Uterus (tissue), 4 donors: ENCODE results near the gene JHY. TPM values are rescaled to one million over a fixed set of nuclear protein-coding genes. Genes with fewer than 3 reads are reported as not detected.

Experiments used
- DNase-seq, 2 donors: peaks; one replicate each; pipeline ENCODE4 v3.0.0-alpha.2; 2019 to 2020
- H3K27ac ChIP-seq, 2 donors: fragments of 200-600 bp; sonication (generic); 1 replicate in 1 of 2; 2 replicates in 1 of 2; pipeline ENCODE4 v1.5.1; 2016 to 2018
- H3K27me3 ChIP-seq, 2 donors: fragments of 200-600 bp; sonication (generic); one replicate each; pipeline ENCODE4 v1.5.1; 2018 to 2019; ENCODE audit warnings: control low read depth in 1 of 2
- H3K36me3 ChIP-seq, 2 donors: fragments of 200-600 bp; sonication (generic); one replicate each; pipeline ENCODE4 v1.5.1; 2019; ENCODE audit warnings: control low read depth in 1 of 2
- H3K4me1 ChIP-seq, 2 donors: fragments of 200-600 bp; sonication (generic); one replicate each; pipeline ENCODE4 v1.5.1; 2018 to 2019; ENCODE audit warnings: control low read depth in 1 of 2
- H3K4me3 ChIP-seq, 2 donors: fragments of 200-600 bp; sonication (generic); 1 replicate in 1 of 2; 2 replicates in 1 of 2; pipeline ENCODE4 v1.5.1; 2018 to 2019; ENCODE audit warnings: mild to moderate bottlenecking in 1 of 2
- H3K9me3 ChIP-seq, 2 donors: fragments of 200-600 bp; sonication (generic); one replicate each; pipeline ENCODE4 v1.5.1; 2019; ENCODE audit warnings: control low read depth in 1 of 2
- CTCF ChIP-seq, 4 experiments: fragments of 200-600 bp in 2 of 4; fragments of 450-650 bp in 2 of 4; sonication (generic) in 2 of 4; IDR thresholded peaks; one replicate each; pipeline ENCODE4 v1.5.1; 2016 to 2019; ENCODE audit warnings: antibody characterized with exemption in 4 of 4, mild to moderate bottlenecking in 2 of 4, moderate library complexity in 1 of 4
- POLR2A ChIP-seq, 2 donors: fragments of 450-650 bp; IDR thresholded peaks; one replicate each; pipeline ENCODE4 v1.6.1; 2016; ENCODE audit warnings: antibody characterized with exemption in 2 of 2, mild to moderate bottlenecking in 1 of 2, moderate library complexity in 1 of 2
- intact Hi-C: fragments of 100-400 bp; cut with DNase I; formaldehyde crosslinking; loops from one replicate; pipeline ENCODE4 v1.15.1; 2023; ENCODE audit warnings: low total_unique reads
- total RNA-seq, 4 donors: library from RNA; depleted of rRNA in 3 of 4; stranded (reverse); fragments of >200 nt in 3 of 4; gene quantifications; one replicate each; pipeline versions ENCODE4 v1.1.0 to v1.2.4, GENCODE V29; 2014 to 2023
- donor health status: DM: yes; HTN: yes; CAD: no.

JHY gene
- total RNA-seq, 4 donors from 2014 or later = 0.88 to 9.0 (median 3.3) TPM

GRCh38 chr11:122843281-122844141 is 39.0 kb upstream of the JHY start:
- TF ChIP-seq CTCF (IDR thresholded peaks at IDR 0.05) (no peak), POLR2A (IDR thresholded peaks at IDR 0.05) (no peak)
- Histone ChIP-seq H3K4me1 (no peaks in the 10 kb centered on the region), H3K4me3 (no peak overlapping the region), H3K36me3 (no peaks in the 10 kb centered on the region), H3K27me3 (no peaks in the 10 kb centered on the region), H3K27ac (no peak overlapping the region), H3K9me3 (no peaks in the 10 kb centered on the region)
- intact Hi-C loops = no loop called here
- DNase-seq = no peak

GRCh38 chr11:122847466-122847865 is 35.1 kb upstream of the JHY start:
- intact Hi-C loops = no loop called here
- Histone ChIP-seq H3K27ac (no peak overlapping the region), H3K27me3 (no peaks in the 10 kb centered on the region), H3K4me3 (no peak overlapping the region), H3K4me1 (no peaks in the 10 kb centered on the region), H3K36me3 (no peaks in the 10 kb centered on the region), H3K9me3 (no peaks in the 10 kb centered on the region)
- no peak for DNase-seq
- TF ChIP-seq CTCF (IDR thresholded peaks at IDR 0.05) (no peak), POLR2A (IDR thresholded peaks at IDR 0.05) (no peak)

- Histone ChIP-seq H3K36me3 (no peaks in the 10 kb centered on the region), H3K27ac (no peak overlapping the region), H3K27me3 (no peaks in the 10 kb centered on the region), H3K9me3 (no peaks in the 10 kb centered on the region), H3K4me1 (no peaks in the 10 kb centered on the region), H3K4me3 (no peak overlapping the region)
- no peak for DNase-seq
- TF ChIP-seq CTCF (IDR thresholded peaks at IDR 0.05) = no peak
- no peak for TF ChIP-seq POLR2A (IDR thresholded peaks at IDR 0.05)
- intact Hi-C loops = no loop called here
Observed at GRCh38 chr11:122848186-122848585, 34.4 kb upstream of the JHY start.

GRCh38 chr11:122850076-122850631 is 32.4 kb upstream of the JHY start:
- Histone ChIP-seq H3K4me3 (no peak overlapping the region), H3K4me1 (no peaks in the 10 kb centered on the region), H3K27me3 (no peaks in the 10 kb centered on the region), H3K27ac (no peak overlapping the region), H3K9me3 (no peaks in the 10 kb centered on the region), H3K36me3 (no peaks in the 10 kb centered on the region)
- intact Hi-C loops = no loop called here
- DNase-seq = no peak
- TF ChIP-seq CTCF (IDR thresholded peaks at IDR 0.05) = no peak
- TF ChIP-seq POLR2A (IDR thresholded peaks at IDR 0.05) = no peak

GRCh38 chr11:122851366-122851966 is 31.1 kb upstream of the JHY start:
- Histone ChIP-seq H3K9me3 (no peaks in the 10 kb centered on the region), H3K4me3 (no peak overlapping the region), H3K4me1 (no peaks in the 10 kb centered on the region), H3K36me3 (no peaks in the 10 kb centered on the region), H3K27ac (no peak overlapping the region), H3K27me3 (no peaks in the 10 kb centered on the region)
- TF ChIP-seq CTCF (IDR thresholded peaks at IDR 0.05) (no peak), POLR2A (IDR thresholded peaks at IDR 0.05) (no peak)
- no peak for DNase-seq
- intact Hi-C loops = no loop called here
